DMS153 treated with DMSO at 0.1 percent for 48 hours (cell line): ENCODE measurements around the gene STEAP1.

Source experiments
- DNase-seq: peaks from one replicate; lab custom pipeline; 2025; ENCODE audit not compliant: unreplicated experiment; lab: John Stamatoyannopoulos, UW

The STEAP1 gene

DNA sequence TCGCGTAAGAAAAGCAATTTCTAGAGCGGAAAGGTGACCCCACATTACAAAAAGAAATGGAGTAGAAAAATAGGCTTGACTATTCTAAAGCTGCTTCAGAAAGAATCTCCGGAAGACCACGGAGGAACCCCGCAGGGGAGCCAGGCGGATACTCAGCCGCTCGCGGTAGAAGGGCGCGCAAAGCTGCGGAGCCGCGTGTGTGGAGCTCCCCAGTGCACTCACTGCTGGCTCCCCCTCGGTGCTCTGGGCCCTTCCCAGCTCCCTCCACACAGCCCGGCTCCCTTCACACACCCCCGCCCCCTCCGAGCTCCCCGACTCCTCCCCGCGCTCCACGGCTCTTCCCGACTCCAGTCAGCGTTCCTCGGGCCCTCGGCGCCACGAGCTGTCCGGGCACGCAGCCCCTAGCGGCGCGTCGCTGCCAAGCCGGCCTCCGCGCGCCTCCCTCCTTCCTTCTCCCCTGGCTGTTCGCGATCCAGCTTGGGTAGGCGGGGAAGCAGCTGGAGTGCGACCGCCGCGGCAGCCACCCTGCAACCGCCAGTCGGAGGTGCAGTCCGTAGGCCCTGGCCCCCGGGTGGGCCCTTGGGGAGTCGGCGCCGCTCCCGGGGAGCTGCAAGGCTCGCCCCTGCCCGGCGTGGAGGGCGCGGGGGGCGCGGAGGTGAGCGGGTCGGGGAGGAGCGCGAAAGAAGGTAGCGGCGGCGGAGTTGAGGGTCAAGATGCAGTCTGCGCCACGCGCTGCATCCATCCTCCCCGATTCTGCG is 57.3 kb downstream of the STEAP1 start, which contains the start of gene STEAP2:
TSS of gene STEAP2 (plus strand) at position 350 of the 758 bp plus-strand sequence. CDS start 13,343 bp downstream, outside the sequence.
- peak; percentile 36 for DNase-seq

DNA sequence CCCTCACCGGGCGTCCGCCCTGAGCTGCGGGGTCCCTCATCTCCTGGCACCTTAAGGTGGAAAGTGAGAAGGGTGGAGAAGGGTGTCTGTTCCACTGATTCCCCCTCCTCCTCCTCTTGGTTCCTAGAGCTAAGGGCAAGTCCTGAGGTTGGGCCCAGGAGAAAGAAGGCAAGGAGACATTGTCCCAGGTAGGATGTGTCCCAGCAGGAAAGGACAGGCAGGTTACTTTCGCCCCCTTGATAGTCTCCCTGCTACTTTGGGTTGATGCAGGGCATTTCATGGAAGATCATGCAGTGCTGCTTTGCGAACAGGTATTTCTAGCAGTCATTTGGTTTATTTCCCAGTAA is 57.9 kb downstream of the STEAP1 start:
- no peak for DNase-seq

DNA sequence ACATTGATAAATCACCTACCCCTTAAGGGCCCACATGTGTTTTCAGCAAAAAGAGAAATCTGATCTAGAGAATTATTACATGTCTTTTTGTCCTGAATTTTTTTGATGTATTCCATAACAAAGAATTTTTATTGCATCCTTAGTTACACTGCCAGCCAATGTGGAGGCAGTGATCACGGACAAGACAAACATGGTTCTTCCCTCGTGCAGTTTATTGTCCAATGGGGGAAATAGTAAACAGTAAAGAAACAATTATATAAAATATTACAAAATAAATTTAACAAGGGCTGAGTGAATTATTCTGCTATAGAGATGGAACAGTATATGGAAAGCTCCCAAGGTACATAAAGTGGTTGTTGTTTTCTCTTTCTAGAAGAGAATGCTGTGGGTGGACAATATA is 59.3 kb downstream of the STEAP1 start:
- no peak for DNase-seq
